HG03097 (cell line): ENCODE results near the gene XYLT1.

Experiments used
- ATAC-seq: cut with Tn5 transposase; IDR thresholded peaks from one replicate; pipeline ENCODE4 v1.9.1; 2021; ENCODE audit not compliant: unreplicated experiment, low FRiP score

Gene XYLT1

GRCh38 chr16:17272716-17273115, 198.0 kb downstream of the XYLT1 start:
- ATAC-seq, result no peak

GRCh38 chr16:17271687-17272086, 199.1 kb downstream of the XYLT1 start:
- no peak for ATAC-seq

- no peak for ATAC-seq
Observed at GRCh38 chr16:17270683-17271109, 200.1 kb downstream of the XYLT1 start.

DNA sequence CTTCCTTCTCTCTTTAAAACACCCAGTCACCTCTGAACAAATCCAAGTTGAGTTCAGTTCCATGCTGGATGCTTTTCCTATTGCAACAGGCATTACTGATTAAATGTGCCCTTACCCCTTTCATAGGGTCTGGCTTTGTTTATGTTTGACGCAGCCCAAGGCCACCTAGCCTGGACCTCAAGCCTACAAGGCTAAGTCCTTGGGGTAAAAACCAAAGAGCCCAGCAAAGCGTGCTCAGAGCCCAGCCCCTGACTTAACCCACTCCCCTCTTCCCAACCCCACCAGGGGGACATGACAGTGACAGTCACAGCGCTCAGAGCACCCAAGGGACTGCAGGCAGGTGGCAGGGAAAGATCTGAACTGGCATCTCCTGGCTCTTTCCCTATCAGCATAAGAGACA, 200.6 kb downstream of the XYLT1 start:
- ATAC-seq, result no peak

DNA sequence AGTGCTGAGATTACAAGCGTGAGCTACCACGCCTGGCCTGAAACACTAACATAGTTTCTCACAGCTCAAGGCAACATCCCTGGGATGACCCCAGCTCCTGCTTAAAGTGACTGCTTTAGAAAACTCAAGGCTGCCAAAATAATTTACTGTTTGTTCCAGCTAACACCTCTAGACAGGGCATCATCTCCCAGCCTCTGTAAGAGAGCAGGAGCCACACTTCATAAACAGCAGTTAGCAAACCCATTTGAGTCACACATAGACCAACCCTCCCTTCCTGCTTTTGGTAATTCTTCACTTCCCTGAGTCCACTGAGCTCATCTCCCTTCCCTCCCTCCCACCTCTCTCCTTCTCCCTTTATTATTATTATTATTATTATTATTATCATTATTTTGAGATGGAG, 201.3 kb downstream of the XYLT1 start:
- ATAC-seq, result no peak

- no peak for ATAC-seq
Observed at GRCh38 chr16:17266608-17267313, 204.0 kb downstream of the XYLT1 start.

- ATAC-seq, result no peak
Observed at GRCh38 chr16:17265154-17265553, 205.6 kb downstream of the XYLT1 start.

- no peak for ATAC-seq
Observed at GRCh38 chr16:17261197-17261858, 209.4 kb downstream of the XYLT1 start.

DNA sequence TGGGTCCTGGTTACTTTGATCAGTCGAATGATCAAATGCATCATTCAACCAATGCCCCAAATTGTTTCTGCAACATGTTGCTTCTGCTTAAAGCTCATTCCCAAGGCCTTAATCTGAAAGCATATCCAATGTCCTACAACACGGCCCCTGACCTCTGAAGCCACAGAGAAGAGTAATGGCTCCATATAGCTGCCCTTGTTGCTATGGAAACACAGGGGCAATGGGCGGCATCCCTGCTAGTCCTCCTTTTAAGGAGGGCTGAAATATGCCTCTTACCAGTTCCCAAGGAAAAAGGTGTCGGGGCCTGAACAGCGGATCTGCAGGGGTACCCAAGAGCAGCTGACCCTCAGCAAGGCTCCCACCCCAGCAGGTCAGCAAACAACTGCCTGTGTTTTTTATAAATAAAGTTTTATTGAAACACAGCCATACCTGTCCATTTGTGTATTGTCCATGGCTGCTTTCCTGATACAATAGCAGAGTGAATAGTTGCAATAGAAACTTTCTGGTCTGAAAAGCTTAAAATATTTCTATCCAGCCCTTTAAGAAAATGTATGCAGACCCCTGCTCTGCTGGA, 210.4 kb downstream of the XYLT1 start:
- no peak for ATAC-seq

DNA sequence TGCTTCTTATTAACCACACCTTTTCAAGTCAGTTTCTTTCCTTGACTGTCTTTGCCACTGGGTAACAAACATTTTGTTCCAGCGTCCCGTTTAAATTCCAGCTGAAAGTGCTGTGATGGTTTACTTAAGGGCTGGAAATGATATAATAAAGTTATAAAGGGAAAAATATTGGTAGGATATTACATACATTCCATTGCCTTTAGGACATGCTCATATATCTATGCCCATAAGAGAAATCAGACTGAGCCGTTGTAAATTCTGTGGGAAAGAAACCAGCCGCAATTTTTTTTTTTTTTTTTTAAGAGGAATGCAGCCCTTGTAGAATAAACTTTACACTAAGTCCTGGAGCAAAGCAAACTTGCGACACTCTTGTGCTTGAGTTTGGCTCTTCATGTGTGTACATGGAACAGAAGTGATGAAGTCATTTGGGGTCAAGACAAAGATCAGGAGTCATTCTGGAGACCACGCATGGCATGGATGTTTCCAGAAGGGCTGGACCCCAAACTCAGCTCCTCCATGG, 210.9 kb downstream of the XYLT1 start:
- ATAC-seq, result no peak

GRCh38 chr16:17258848-17259713, 211.7 kb downstream of the XYLT1 start:
- peak; percentile 57 for ATAC-seq

- no peak for ATAC-seq
Observed at GRCh38 chr16:17258077-17258599, 212.6 kb downstream of the XYLT1 start.

DNA sequence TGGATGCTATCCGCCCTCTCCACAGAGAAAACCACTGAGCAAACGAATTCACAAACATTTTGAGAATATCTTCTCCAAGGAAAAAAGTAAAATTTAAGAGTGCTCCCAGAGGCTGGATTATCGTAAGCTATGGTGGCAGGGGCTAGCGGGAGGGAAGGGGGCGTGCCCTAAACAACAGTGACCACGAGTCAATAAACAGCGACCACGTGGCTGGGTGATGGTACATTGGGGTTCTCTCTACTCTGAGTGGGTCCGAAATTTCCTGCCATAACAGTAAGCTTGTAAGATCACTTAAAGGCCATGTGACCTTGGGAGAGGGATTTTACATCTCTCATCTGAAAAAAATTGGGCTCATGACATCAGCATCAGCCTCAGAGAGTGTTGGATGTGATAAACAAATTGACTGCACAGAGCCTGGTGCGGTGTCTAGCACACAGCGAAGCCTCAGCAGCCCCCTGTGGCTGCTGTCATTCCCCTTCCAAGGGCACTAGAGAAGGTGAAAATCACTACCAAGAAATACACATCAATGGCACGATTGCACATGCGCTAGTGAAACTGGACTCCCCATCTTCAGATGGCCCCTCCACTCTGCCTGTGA, 213.2 kb downstream of the XYLT1 start:
- no peak for ATAC-seq

GRCh38 chr16:17252701-17253100, 218.1 kb downstream of the XYLT1 start:
- ATAC-seq, result no peak

DNA sequence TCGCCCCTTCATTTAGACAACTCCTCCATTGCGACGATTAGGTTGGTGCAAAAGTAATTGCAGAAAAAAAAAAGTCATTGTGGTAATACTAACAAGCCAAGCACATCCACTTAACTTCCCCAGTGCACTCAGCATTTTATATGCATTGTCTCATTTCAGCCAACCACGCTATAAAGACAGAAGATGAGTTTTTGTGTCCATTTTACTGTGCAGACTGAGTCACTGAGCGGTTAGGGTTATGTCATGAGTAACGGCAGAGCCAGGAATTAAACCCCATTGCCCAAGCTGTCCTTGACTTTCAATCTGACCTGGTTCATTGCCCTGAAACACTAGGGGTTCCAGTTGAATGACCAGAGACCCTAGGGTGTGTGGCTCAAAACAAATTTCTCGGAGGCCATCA, 218.7 kb downstream of the XYLT1 start:
- ATAC-seq, result no peak

GRCh38 chr16:17251496-17251895, 219.3 kb downstream of the XYLT1 start:
- ATAC-seq, result no peak

- no peak for ATAC-seq
Observed at GRCh38 chr16:17246974-17247732, 223.6 kb downstream of the XYLT1 start.

DNA sequence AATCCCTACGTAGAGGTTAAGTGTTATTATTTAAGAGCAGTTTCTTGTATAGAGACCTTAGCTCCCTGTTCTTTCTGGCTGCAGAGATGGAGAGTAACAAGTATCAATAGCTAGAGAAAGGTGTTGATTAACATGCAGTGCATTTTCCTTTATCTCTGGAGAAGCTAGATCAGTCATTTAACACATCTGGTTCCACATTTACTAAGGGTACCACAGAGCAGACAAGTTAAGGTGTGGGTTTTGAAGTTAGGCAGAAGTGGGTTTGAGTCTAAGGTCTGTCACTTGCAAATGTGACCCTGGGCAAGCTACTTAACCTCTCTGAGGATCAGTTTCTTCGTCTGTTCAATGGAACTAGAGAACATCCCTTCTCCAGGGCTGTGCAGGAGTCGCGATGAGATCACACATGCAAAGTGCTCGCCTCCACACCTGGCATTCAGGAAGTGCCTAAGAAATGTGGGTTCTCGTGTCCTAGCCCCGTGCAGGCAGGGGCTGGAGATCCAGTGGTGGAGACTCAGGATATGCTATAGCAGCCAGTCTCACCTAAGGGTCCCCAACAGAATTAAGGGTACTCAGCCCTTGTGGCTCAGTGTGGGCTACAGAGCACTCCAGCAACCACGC, 224.4 kb downstream of the XYLT1 start:
- no peak for ATAC-seq

DNA sequence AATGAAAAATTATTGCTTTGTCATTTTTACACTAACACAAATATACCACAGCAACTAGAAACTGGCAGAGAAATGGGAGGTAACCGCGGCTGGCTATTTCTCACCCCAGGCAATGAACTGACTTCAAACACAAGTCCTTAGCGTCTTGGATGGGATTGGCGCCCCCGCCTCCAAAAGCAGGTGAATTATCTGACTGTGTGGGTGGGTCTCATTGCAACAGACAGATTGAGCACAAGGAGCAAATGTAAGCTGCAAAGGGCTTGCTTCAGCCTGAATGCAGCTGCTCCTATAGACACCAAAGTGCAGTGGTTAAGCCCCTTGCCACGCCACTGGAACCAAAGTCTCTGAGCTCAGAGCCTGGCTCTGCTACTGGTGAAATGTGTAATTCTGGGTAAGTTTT, 225.0 kb downstream of the XYLT1 start:
- no peak for ATAC-seq
